ENCODE data around the gene AP4M1.
"Not testable (repeated sequence)": the region's sequence is repeated elsewhere in the genome, so short reads cannot be mapped to it uniquely, and the experiment has no call there.

Gene AP4M1

GRCh38 chr7:100132126-100132525 is 30.7 kb downstream of the AP4M1 start:
- H3K27ac Mint-ChIP-seq, result no peak overlapping the region

GRCh38 chr7:100132697-100133151 is 31.3 kb downstream of the AP4M1 start:
- Mint-ChIP-seq H3K36me3 (ENCODE audit: low read depth) (no peaks in the 10 kb centered on the region), H3K4me1 (peaks cover 20% of the 10 kb centered on the region), H3K4me3 (no peak overlapping the region), H3K27me3 (ENCODE audit: low read depth, poor library complexity) (peaks cover 17% of the 10 kb centered on the region), H3K27ac (no peak overlapping the region), H3K9me3 (no peaks in the 10 kb centered on the region)
- DNase-seq, result peak; percentile 70
- TF ChIP-seq CTCF (IDR thresholded peaks at IDR 0.05), result peak; percentile 95

More at GRCh38 chr7:100132126-100132525, 30.7 kb downstream of the AP4M1 start:
- DNase-seq, result no peak
- no peak for TF ChIP-seq CTCF (IDR thresholded peaks at IDR 0.05)
- peaks cover 20% of the 10 kb centered on the region for H3K4me1 Mint-ChIP-seq
- H3K4me3 Mint-ChIP-seq, result no peak overlapping the region
- H3K27me3 Mint-ChIP-seq (ENCODE audit: low read depth, poor library complexity), result peaks cover 17% of the 10 kb centered on the region
- H3K36me3 Mint-ChIP-seq (ENCODE audit: low read depth), result no peaks in the 10 kb centered on the region
- H3K9me3 Mint-ChIP-seq, result no peaks in the 10 kb centered on the region

GRCh38 chr7:100137851-100138760 is 36.7 kb downstream of the AP4M1 start:
- no peak overlapping the region for H3K4me3 Mint-ChIP-seq
- no peak for TF ChIP-seq CTCF (IDR thresholded peaks at IDR 0.05)
- peaks cover 7% of the 10 kb centered on the region for H3K4me1 Mint-ChIP-seq
- no peaks in the 10 kb centered on the region for H3K36me3 Mint-ChIP-seq (ENCODE audit: low read depth)
- no peak overlapping the region for H3K27ac Mint-ChIP-seq
- H3K27me3 Mint-ChIP-seq (ENCODE audit: low read depth, poor library complexity), result peaks cover 10% of the 10 kb centered on the region
- no peaks in the 10 kb centered on the region for H3K9me3 Mint-ChIP-seq
- no peak for DNase-seq

- Mint-ChIP-seq H3K9me3 (no peaks in the 10 kb centered on the region), H3K4me3 (no peak overlapping the region), H3K4me1 (no peaks in the 10 kb centered on the region), H3K36me3 (ENCODE audit: low read depth) (no peaks in the 10 kb centered on the region), H3K27ac (no peak overlapping the region), H3K27me3 (ENCODE audit: low read depth, poor library complexity) (peaks cover 13% of the 10 kb centered on the region)
- DNase-seq, result no peak
- TF ChIP-seq CTCF (IDR thresholded peaks at IDR 0.05), result no peak
These were observed 40.1 kb downstream of the AP4M1 start for GRCh38 chr7:100141555-100141949.

- H3K36me3 Mint-ChIP-seq (ENCODE audit: low read depth), result no peaks in the 10 kb centered on the region
- no peak for TF ChIP-seq CTCF (IDR thresholded peaks at IDR 0.05)
- no peak for DNase-seq
- no peak overlapping the region for H3K27ac Mint-ChIP-seq
- H3K27me3 Mint-ChIP-seq (ENCODE audit: low read depth, poor library complexity), result peaks cover 13% of the 10 kb centered on the region
- no peak overlapping the region for H3K4me3 Mint-ChIP-seq
- no peaks in the 10 kb centered on the region for H3K9me3 Mint-ChIP-seq
- no peaks in the 10 kb centered on the region for H3K4me1 Mint-ChIP-seq
These were observed 41.0 kb downstream of the AP4M1 start for GRCh38 chr7:100142461-100142860.

GRCh38 chr7:100146350-100146749 is 44.9 kb downstream of the AP4M1 start:
- not testable (repeated sequence) for H3K27ac Mint-ChIP-seq; H3K27me3 Mint-ChIP-seq (ENCODE audit: low read depth, poor library complexity); H3K9me3 Mint-ChIP-seq; H3K4me3 Mint-ChIP-seq; H3K36me3 Mint-ChIP-seq (ENCODE audit: low read depth); DNase-seq
- peaks cover 17% of the 10 kb centered on the region for H3K4me1 Mint-ChIP-seq

All from nephron progenitor cell (in vitro differentiated cells).